ENCODE results near the gene RPUSD1. TPM values are rescaled to one million over a fixed set of nuclear protein-coding genes. Genes with fewer than 3 reads are reported as not detected.

RPUSD1 gene
- total RNA-seq, 1 experiment from 2014 or later, result 45.1 TPM

DNA sequence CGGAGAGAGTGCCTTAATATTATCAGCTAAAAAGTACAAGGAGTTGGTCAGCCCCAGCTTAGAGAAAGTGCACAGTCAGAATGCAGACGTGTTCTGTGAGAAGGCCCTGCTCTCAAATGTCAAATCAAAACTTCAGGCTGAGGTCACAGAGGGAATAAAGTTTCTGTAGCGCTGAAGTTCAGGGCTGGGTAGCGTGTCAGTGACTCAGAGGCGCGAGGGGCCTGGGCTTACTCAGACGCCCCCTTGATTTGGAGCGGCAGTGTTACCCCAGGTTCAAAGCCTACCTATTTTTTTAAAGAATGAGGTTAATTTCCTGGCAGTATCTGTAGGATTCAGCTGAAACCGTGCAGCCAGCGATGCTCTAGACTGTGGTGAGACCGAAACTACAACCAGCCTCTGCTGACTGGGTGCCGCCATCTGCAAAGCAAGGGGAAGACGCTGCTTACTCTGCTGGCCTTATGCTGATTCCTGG is 52.2 kb downstream of the RPUSD1 start:
- no peak for DNase-seq (ENCODE audit: low spot score)
- no peak for TF ChIP-seq MXD4 (CRISPR knock-in tag; IDR thresholded peaks at IDR 0.05; ENCODE audit: borderline replicate concordance)
- no peak for TF ChIP-seq KAT7 (CRISPR knock-in tag; IDR thresholded peaks at IDR 0.05; ENCODE audit: borderline replicate concordance)
- TF ChIP-seq, protein P1, sequence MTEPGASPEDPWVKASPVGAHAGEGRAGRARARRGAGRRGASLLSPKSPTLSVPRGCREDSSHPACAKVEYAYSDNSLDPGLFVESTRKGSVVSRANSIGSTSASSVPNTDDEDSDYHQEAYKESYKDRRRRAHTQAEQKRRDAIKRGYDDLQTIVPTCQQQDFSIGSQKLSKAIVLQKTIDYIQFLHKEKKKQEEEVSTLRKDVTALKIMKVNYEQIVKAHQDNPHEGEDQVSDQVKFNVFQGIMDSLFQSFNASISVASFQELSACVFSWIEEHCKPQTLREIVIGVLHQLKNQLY (CRISPR knock-in tag; IDR thresholded peaks at IDR 0.05), result no peak
- TF ChIP-seq NR3C1 (CRISPR knock-in tag; conservative IDR thresholded peaks at IDR 0.05; ENCODE audit: low read depth), result no peak
- no peak for TF ChIP-seq SP1 (CRISPR knock-in tag; conservative IDR thresholded peaks at IDR 0.05)
- no peak for TF ChIP-seq NFATC4 (CRISPR knock-in tag; IDR thresholded peaks at IDR 0.05)
- TF ChIP-seq, protein P2, sequence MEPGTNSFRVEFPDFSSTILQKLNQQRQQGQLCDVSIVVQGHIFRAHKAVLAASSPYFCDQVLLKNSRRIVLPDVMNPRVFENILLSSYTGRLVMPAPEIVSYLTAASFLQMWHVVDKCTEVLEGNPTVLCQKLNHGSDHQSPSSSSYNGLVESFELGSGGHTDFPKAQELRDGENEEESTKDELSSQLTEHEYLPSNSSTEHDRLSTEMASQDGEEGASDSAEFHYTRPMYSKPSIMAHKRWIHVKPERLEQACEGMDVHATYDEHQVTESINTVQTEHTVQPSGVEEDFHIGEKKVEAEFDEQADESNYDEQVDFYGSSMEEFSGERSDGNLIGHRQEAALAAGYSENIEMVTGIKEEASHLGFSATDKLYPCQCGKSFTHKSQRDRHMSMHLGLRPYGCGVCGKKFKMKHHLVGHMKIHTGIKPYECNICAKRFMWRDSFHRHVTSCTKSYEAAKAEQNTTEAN (CRISPR knock-in tag; IDR thresholded peaks at IDR 0.05), result no peak
- no peak for TF ChIP-seq EMX1 (CRISPR knock-in tag; IDR thresholded peaks at IDR 0.05)
- TF ChIP-seq, protein P3, sequence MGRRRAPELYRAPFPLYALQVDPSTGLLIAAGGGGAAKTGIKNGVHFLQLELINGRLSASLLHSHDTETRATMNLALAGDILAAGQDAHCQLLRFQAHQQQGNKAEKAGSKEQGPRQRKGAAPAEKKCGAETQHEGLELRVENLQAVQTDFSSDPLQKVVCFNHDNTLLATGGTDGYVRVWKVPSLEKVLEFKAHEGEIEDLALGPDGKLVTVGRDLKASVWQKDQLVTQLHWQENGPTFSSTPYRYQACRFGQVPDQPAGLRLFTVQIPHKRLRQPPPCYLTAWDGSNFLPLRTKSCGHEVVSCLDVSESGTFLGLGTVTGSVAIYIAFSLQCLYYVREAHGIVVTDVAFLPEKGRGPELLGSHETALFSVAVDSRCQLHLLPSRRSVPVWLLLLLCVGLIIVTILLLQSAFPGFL (CRISPR knock-in tag; IDR thresholded peaks at IDR 0.05; ENCODE audit: borderline replicate concordance), result no peak
- no peak for TF ChIP-seq ZBTB21 (CRISPR knock-in tag; IDR thresholded peaks at IDR 0.05; ENCODE audit: borderline replicate concordance)
- TF ChIP-seq CBFB (CRISPR knock-in tag; IDR thresholded peaks at IDR 0.05; ENCODE audit: low read depth), result no peak
- TF ChIP-seq ESRRA (CRISPR knock-in tag; IDR thresholded peaks at IDR 0.05; ENCODE audit: borderline replicate concordance), result no peak
- TF ChIP-seq OVOL2 (CRISPR knock-in tag; IDR thresholded peaks at IDR 0.05; ENCODE audit: borderline replicate concordance), result no peak
- TF ChIP-seq ATF1 (CRISPR knock-in tag; IDR thresholded peaks at IDR 0.05), result no peak
- no peak for TF ChIP-seq ZNF263 (CRISPR knock-in tag; IDR thresholded peaks at IDR 0.05; ENCODE audit: low read depth)
- no peak for TF ChIP-seq CREB1 (CRISPR knock-in tag; IDR thresholded peaks at IDR 0.05)
- TF ChIP-seq, protein P4, sequence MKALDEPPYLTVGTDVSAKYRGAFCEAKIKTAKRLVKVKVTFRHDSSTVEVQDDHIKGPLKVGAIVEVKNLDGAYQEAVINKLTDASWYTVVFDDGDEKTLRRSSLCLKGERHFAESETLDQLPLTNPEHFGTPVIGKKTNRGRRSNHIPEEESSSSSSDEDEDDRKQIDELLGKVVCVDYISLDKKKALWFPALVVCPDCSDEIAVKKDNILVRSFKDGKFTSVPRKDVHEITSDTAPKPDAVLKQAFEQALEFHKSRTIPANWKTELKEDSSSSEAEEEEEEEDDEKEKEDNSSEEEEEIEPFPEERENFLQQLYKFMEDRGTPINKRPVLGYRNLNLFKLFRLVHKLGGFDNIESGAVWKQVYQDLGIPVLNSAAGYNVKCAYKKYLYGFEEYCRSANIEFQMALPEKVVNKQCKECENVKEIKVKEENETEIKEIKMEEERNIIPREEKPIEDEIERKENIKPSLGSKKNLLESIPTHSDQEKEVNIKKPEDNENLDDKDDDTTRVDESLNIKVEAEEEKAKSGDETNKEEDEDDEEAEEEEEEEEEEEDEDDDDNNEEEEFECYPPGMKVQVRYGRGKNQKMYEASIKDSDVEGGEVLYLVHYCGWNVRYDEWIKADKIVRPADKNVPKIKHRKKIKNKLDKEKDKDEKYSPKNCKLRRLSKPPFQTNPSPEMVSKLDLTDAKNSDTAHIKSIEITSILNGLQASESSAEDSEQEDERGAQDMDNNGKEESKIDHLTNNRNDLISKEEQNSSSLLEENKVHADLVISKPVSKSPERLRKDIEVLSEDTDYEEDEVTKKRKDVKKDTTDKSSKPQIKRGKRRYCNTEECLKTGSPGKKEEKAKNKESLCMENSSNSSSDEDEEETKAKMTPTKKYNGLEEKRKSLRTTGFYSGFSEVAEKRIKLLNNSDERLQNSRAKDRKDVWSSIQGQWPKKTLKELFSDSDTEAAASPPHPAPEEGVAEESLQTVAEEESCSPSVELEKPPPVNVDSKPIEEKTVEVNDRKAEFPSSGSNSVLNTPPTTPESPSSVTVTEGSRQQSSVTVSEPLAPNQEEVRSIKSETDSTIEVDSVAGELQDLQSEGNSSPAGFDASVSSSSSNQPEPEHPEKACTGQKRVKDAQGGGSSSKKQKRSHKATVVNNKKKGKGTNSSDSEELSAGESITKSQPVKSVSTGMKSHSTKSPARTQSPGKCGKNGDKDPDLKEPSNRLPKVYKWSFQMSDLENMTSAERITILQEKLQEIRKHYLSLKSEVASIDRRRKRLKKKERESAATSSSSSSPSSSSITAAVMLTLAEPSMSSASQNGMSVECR (CRISPR knock-in tag; IDR thresholded peaks at IDR 0.05; ENCODE audit: borderline replicate concordance), result no peak
- TF ChIP-seq, protein P5, sequence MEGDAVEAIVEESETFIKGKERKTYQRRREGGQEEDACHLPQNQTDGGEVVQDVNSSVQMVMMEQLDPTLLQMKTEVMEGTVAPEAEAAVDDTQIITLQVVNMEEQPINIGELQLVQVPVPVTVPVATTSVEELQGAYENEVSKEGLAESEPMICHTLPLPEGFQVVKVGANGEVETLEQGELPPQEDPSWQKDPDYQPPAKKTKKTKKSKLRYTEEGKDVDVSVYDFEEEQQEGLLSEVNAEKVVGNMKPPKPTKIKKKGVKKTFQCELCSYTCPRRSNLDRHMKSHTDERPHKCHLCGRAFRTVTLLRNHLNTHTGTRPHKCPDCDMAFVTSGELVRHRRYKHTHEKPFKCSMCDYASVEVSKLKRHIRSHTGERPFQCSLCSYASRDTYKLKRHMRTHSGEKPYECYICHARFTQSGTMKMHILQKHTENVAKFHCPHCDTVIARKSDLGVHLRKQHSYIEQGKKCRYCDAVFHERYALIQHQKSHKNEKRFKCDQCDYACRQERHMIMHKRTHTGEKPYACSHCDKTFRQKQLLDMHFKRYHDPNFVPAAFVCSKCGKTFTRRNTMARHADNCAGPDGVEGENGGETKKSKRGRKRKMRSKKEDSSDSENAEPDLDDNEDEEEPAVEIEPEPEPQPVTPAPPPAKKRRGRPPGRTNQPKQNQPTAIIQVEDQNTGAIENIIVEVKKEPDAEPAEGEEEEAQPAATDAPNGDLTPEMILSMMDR (IDR thresholded peaks at IDR 0.05), result no peak
- TF ChIP-seq ZNF671 (CRISPR knock-in tag; IDR thresholded peaks at IDR 0.05), result no peak
- peaks cover 14% of the 10 kb centered on the region for H3K4me1 Mint-ChIP-seq
- no peak overlapping the region for H3K4me3 Mint-ChIP-seq
- no peak for ATAC-seq
- CTCF ChIA-PET, result interaction anchor here (0.7 to 1.0 kb wide), 3 partner anchors 10 to 35 kb away, joined by 3 read pairs; partner anchors contain the start of gene CCDC78
- H3K27me3 Mint-ChIP-seq (ENCODE audit: low read depth), result no peaks in the 10 kb centered on the region
- no peak overlapping the region for H3K27ac Mint-ChIP-seq
- H3K9me3 Mint-ChIP-seq, result no peaks in the 10 kb centered on the region
- H3K36me3 Mint-ChIP-seq, result peaks cover 9% of the 10 kb centered on the region; the same call in 1 of the 2 replicates
- POLR2A ChIA-PET, result no interaction called here
